ENCODE measurements around the gene SUCLG1. TPM values are rescaled to one million over a fixed set of nuclear protein-coding genes. Genes with fewer than 3 reads are reported as not detected.

Gene SUCLG1
- polyA plus RNA-seq, 1 of the 3 experiments (the other 2 are of a cell fraction), result 32.7 TPM

DNA sequence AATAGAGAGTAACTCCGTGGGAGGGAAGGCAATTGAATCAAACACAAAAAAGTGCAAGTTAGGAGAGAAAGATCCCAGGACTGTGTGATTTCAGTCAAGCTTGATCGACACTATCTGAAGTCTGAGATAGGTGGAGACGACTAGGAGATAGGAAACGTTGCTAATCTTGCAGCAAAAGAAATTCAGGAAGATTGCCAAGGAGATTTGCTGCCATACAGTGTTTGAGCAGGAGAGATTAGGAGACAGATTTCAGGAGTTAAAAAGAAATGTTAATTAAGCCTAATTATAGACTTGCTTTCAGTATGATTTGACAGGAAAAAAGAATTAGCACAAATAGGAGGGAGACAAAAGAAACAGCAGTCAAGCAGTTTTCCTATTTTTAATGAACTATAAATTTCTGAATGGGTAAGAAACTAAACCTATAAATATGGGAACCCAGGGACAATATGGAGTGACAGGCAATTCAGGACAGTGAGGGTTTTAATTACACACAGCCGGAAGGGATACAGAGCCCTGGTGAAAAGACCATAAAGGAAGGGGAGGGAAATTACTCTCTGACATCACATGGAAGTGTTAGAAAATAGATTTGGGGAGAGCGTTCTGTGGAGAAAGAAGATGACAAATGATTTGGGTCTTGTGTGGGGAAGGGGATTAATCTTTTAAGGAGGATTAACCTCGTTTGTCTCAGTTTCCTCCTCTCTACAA lies 72.6 kb downstream of the SUCLG1 start:
- no peak for DNase-seq
- 5% methylated on average over 7 of the region's 7 CpGs for WGBS (ENCODE audit: low lambda C conversion rate)
- no peaks in the 10 kb centered on the region for H3K79me2 ChIP-seq (ENCODE audit: insufficient read depth)
- H3K36me3 ChIP-seq (replicated peaks in 1 of 2; ENCODE audit: control insufficient read depth in 1 of 2, insufficient read depth in 2 of 2, low read length in 1 of 2), result no peaks in the 10 kb centered on the region
- H3K9me3 ChIP-seq, result no peaks in the 10 kb centered on the region
- no peak overlapping the region for H3K9ac ChIP-seq
- H4K20me1 ChIP-seq (ENCODE audit: insufficient read depth), result no peaks in the 10 kb centered on the region
- H3K9me2 ChIP-seq, result no peaks in the 10 kb centered on the region
- H2AFZ ChIP-seq (ENCODE audit: low read depth), result no peak overlapping the region
- no peak overlapping the region for H3K4me3 ChIP-seq (ENCODE audit: low read depth in 2 of 2, low read length in 1 of 2)
- no peaks in the 10 kb centered on the region for H3K4me1 ChIP-seq (ENCODE audit: control insufficient read depth in 1 of 2, insufficient read depth in 2 of 2, low read depth in 1 of 2, low read length in 1 of 2)
- H3K27me3 ChIP-seq (ENCODE audit: insufficient read depth), result no peaks in the 10 kb centered on the region
- ChIA-PET POLR2A (no interaction called here), CTCF (no interaction called here)
- no peak overlapping the region for H3K4me2 ChIP-seq
- no peaks in the 10 kb centered on the region for H3F3A ChIP-seq (replicated peaks; ENCODE audit: insufficient read depth)
- TF ChIP-seq, protein P1, sequence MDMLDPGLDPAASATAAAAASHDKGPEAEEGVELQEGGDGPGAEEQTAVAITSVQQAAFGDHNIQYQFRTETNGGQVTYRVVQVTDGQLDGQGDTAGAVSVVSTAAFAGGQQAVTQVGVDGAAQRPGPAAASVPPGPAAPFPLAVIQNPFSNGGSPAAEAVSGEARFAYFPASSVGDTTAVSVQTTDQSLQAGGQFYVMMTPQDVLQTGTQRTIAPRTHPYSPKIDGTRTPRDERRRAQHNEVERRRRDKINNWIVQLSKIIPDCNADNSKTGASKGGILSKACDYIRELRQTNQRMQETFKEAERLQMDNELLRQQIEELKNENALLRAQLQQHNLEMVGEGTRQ (IDR thresholded peaks at IDR 0.05; ENCODE audit: borderline replicate concordance, low read depth, low read length), result no peak
- TF ChIP-seq JUND (IDR thresholded peaks at IDR 0.05) (no peak), RFX5 (IDR thresholded peaks at IDR 0.05; ENCODE audit: low read length) (no peak), NFIC (IDR thresholded peaks at IDR 0.05; ENCODE audit: borderline replicate concordance) (no peak), TAF1 (IDR thresholded peaks at IDR 0.05; ENCODE audit: borderline replicate concordance, low read depth, low read length) (no peak), TEAD4 (IDR thresholded peaks at IDR 0.05; ENCODE audit: borderline replicate concordance, insufficient read depth) (no peak), EP300 (IDR thresholded peaks at IDR 0.05; ENCODE audit: borderline replicate concordance in 1 of 2, low read depth in 1 of 2, low read length in 1 of 2) (no peak), SIN3A (IDR thresholded peaks at IDR 0.05; ENCODE audit: borderline replicate concordance, low read depth, low read length) (no peak), MEF2A (IDR thresholded peaks at IDR 0.05; ENCODE audit: borderline replicate concordance, low read depth) (no peak), FOXJ3 (CRISPR knock-in tag; IDR thresholded peaks at IDR 0.05) (no peak)
- H3K27ac ChIP-seq (ENCODE audit: low read depth in 2 of 2, low read length in 1 of 2), result no peak overlapping the region

GRCh38 chr2:84383271-84383670 lies 75.8 kb downstream of the SUCLG1 start:
- Histone ChIP-seq H3K9me2 (no peaks in the 10 kb centered on the region), H3K79me2 (ENCODE audit: insufficient read depth) (no peaks in the 10 kb centered on the region), H3K9ac (no peak overlapping the region), H3F3A (replicated peaks; ENCODE audit: insufficient read depth) (no peaks in the 10 kb centered on the region), H3K36me3 (replicated peaks in 1 of 2; ENCODE audit: control insufficient read depth in 1 of 2, insufficient read depth in 2 of 2, low read length in 1 of 2) (no peaks in the 10 kb centered on the region), H3K4me2 (no peak overlapping the region), H3K27me3 (ENCODE audit: insufficient read depth) (no peaks in the 10 kb centered on the region), H4K20me1 (ENCODE audit: insufficient read depth) (no peaks in the 10 kb centered on the region), H3K4me3 (ENCODE audit: low read depth in 2 of 2, low read length in 1 of 2) (no peak overlapping the region), H3K4me1 (ENCODE audit: control insufficient read depth in 1 of 2, insufficient read depth in 2 of 2, low read depth in 1 of 2, low read length in 1 of 2) (no peaks in the 10 kb centered on the region), H2AFZ (ENCODE audit: low read depth) (no peak overlapping the region), H3K27ac (ENCODE audit: low read depth in 2 of 2, low read length in 1 of 2) (no peak overlapping the region), H3K9me3 (no peaks in the 10 kb centered on the region)
- ChIA-PET CTCF (interaction anchor here (1.3 kb wide), 1 partner anchor 17 kb away, joined by 3 read pairs; no protein-coding TSS in a partner anchor), POLR2A (no interaction called here)
- TF ChIP-seq FOXJ3 (CRISPR knock-in tag; IDR thresholded peaks at IDR 0.05) (no peak), ZBTB33 (IDR thresholded peaks at IDR 0.05; ENCODE audit: borderline replicate concordance, low read depth) (no peak), GATA2 (CRISPR knock-in tag; IDR thresholded peaks at IDR 0.05) (no peak)
- WGBS (ENCODE audit: low lambda C conversion rate), result 15% methylated on average over 2 of the region's 2 CpGs
- no peak for DNase-seq

All from SK-N-SH (cell line).